Vagina (tissue), 2 donors: ENCODE measurements around the gene FBXW5.

Experiments
- CTCF ChIP-seq, 3 experiments: fragments of 450-650 bp in 2 of 3; fragments of 200-600 bp in 1 of 3; sonication (generic) in 1 of 3; IDR thresholded peaks; one replicate each; pipeline ENCODE4 v1.5.1; 2017 to 2019; ENCODE audit warnings: antibody characterized with exemption in 3 of 3, mild to moderate bottlenecking in 2 of 3, moderate library complexity in 2 of 3
- POLR2A ChIP-seq, 2 donors: fragments of 450-650 bp; IDR thresholded peaks; one replicate each; pipeline ENCODE4 v1.6.1; 2017; ENCODE audit warnings: antibody characterized with exemption in 2 of 2, mild to moderate bottlenecking in 2 of 2, moderate library complexity in 2 of 2
- POLR2AphosphoS5 ChIP-seq, 2 donors: sonication (generic); formaldehyde crosslinking; IDR thresholded peaks; one replicate each; pipeline ENCODE4 v1.9.0; 2017; ENCODE audit warnings: antibody characterized with exemption in 2 of 2, mild to moderate bottlenecking in 2 of 2, low read depth in 1 of 2; ENCODE audit not compliant: insufficient read depth in 1 of 2

- TF ChIP-seq POLR2A (IDR thresholded peaks at IDR 0.05) (no peak), POLR2AphosphoS5 (IDR thresholded peaks at IDR 0.05; ENCODE audit: insufficient read depth in 1 of 2, low read depth in 1 of 2) (no peak), CTCF (IDR thresholded peaks at IDR 0.05) (no peak)
Measured at GRCh38 chr9:136945333-136946227, 1.0 kb upstream of the FBXW5 start.
